Keratinocyte (primary cell): ENCODE data around the gene PRKCE. TPM values are rescaled to one million over a fixed set of nuclear protein-coding genes. Genes with fewer than 3 reads are reported as not detected.

Experiments
- DNase-seq: peaks from one replicate; pipeline ENCODE4 v3.0.0-alpha.2; 2011; ENCODE audit warnings: low read depth, missing footprints, low spot score
- FAIRE-seq: peaks from 2 replicates; lab custom pipeline; 2011; peaks lifted over from hg19 to GRCh38; lab: Jason Lieb, UNC
- H2AFZ ChIP-seq: 2 replicates; pipeline ENCODE4 v1.6.0; 2012; ENCODE audit warnings: low read length, control low read depth, inconsistent platforms; ENCODE audit not compliant: control insufficient read depth
- H3K27ac ChIP-seq: 2 replicates; pipeline ENCODE4 v1.5.1; 2011; ENCODE audit warnings: low read length; ENCODE audit not compliant: control insufficient read depth, insufficient read depth
- H3K27me3 ChIP-seq: 3 replicates; pipeline ENCODE4 v1.6.0; 2011; ENCODE audit warnings: low read length; ENCODE audit not compliant: control insufficient read depth, insufficient read depth; ENCODE audit errors: extremely low read depth
- H3K36me3 ChIP-seq, 2 experiments: 2 replicates in 1 of 2; 3 replicates in 1 of 2; pipeline ENCODE4 v1.5.1; 2011; ENCODE audit warnings: low read length in 2 of 2, mild to moderate bottlenecking in 1 of 2; ENCODE audit not compliant: control insufficient read depth in 2 of 2, insufficient read depth in 2 of 2; ENCODE audit errors: extremely low read depth in 1 of 2
- H3K4me1 ChIP-seq: 3 replicates; pipeline ENCODE4 v1.5.1; 2011; ENCODE audit warnings: low read length; ENCODE audit not compliant: control insufficient read depth, insufficient read depth; ENCODE audit errors: extremely low read depth
- H3K4me2 ChIP-seq: 3 replicates; pipeline ENCODE4 v1.6.0; 2011; ENCODE audit warnings: low read depth, low read length; ENCODE audit not compliant: control insufficient read depth, insufficient read depth; ENCODE audit errors: extremely low read depth
- H3K4me3 ChIP-seq, 3 experiments: fragments of 200-600 bp in 1 of 3; sonication (generic) in 1 of 3; 2 replicates in 2 of 3; 3 replicates in 1 of 3; pipeline ENCODE4 v1.5.1; 2011 to 2016; ENCODE audit warnings: low read length in 3 of 3, mild to moderate bottlenecking in 3 of 3, control low read depth in 2 of 3, inconsistent platforms in 1 of 3, low read depth in 1 of 3, mixed read lengths in 1 of 3, mixed run types in 1 of 3, moderate library complexity in 1 of 3; ENCODE audit not compliant: control insufficient read depth in 2 of 3, insufficient read depth in 2 of 3; ENCODE audit errors: extremely low read depth in 1 of 3
- H3K79me2 ChIP-seq: 2 replicates; pipeline ENCODE4 v1.6.0; 2012; ENCODE audit warnings: low read length; ENCODE audit not compliant: control insufficient read depth, insufficient read depth
- H3K9ac ChIP-seq: 3 replicates; pipeline ENCODE4 v1.6.0; 2011; ENCODE audit warnings: low read length; ENCODE audit not compliant: control insufficient read depth, insufficient read depth; ENCODE audit errors: extremely low read depth
- H3K9me1 ChIP-seq: 3 replicates; pipeline ENCODE4 v1.6.0; 2011; ENCODE audit warnings: low read length; ENCODE audit not compliant: control insufficient read depth, insufficient read depth; ENCODE audit errors: extremely low read depth
- H3K9me3 ChIP-seq: 2 replicates; pipeline ENCODE4 v1.5.1; 2012; ENCODE audit warnings: low read depth, low read length; ENCODE audit not compliant: control insufficient read depth
- H4K20me1 ChIP-seq: 3 replicates; pipeline ENCODE4 v1.6.0; 2011; ENCODE audit warnings: low read length; ENCODE audit not compliant: control insufficient read depth, insufficient read depth; ENCODE audit errors: extremely low read depth
- CTCF ChIP-seq, 3 experiments: IDR thresholded peaks in 1 of 3; conservative IDR thresholded peaks in 1 of 3; optimal IDR thresholded peaks in 1 of 3; 2 replicates in 2 of 3; 3 replicates in 1 of 3; pipeline versions ENCODE3 to v1.5.1; 2011; ENCODE audit warnings: low read length in 3 of 3, mild to moderate bottlenecking in 3 of 3, moderate library complexity in 2 of 3, control low read depth in 1 of 3, inconsistent platforms in 1 of 3; ENCODE audit not compliant: insufficient read depth in 2 of 3; ENCODE audit errors: extremely low read depth in 1 of 3
- EZH2 ChIP-seq: IDR thresholded peaks from one replicate; pipeline ENCODE4 v1.6.1; 2012; ENCODE audit warnings: inconsistent platforms, mild to moderate bottlenecking, low read length, moderate library complexity
- dilution Hi-C: fragments of 300-500 bp; cut with MboI; formaldehyde crosslinking; loops from one replicate; pipeline ENCODE4 v1.7.0; 2020; ENCODE audit warnings: low sequenced_read_pairs; ENCODE audit not compliant: extremely low pct_ligation_motif_present
- polyA plus RNA-seq, 5 experiments: library from polyadenylated mRNA; depleted of rRNA in 3 of 5; stranded (reverse) in 3 of 5; stranded (forward) in 1 of 5; unstranded in 1 of 5; fragments of >200 nt; gene quantifications; 1 replicate in 1 of 5; 2 replicates in 3 of 5; 3 replicates in 1 of 5; pipeline versions ENCODE4 v1.2.1 to v1.2.3, GENCODE V29; 2011 to 2012; ENCODE audit warnings: missing spikeins in 2 of 5, low read depth in 1 of 5, low replicate concordance in 1 of 5

PRKCE gene
- polyA plus RNA-seq, 1 donor (not counting 4 experiments of a cell fraction or from before 2014, with no cell fraction given) = 2.0 TPM

GRCh38 chr2:45617496-45617895 is 34.0 kb upstream of the PRKCE start:
- Histone ChIP-seq H3K4me3 (no peak overlapping the region), H2AFZ (no peak overlapping the region), H3K79me2 (no peaks in the 10 kb centered on the region), H3K27ac (no peak overlapping the region), H3K9ac (no peak overlapping the region), H3K9me1 (no peaks in the 10 kb centered on the region), H4K20me1 (no peaks in the 10 kb centered on the region), H3K4me1 (peaks cover 1% of the 10 kb centered on the region), H3K4me2 (no peak overlapping the region), H3K27me3 (no peaks in the 10 kb centered on the region), H3K9me3 (no peaks in the 10 kb centered on the region), H3K36me3 (no peaks in the 10 kb centered on the region)
- dilution Hi-C loops = no loop called here
- TF ChIP-seq EZH2 = no peak
- TF ChIP-seq CTCF (optimal IDR thresholded peaks at IDR 0.05 in 1 of 3, IDR thresholded peaks at IDR 0.05 in 1 of 3, conservative IDR thresholded peaks at IDR 0.05 in 1 of 3; ENCODE audit: extremely low read depth in 1 of 3, insufficient read depth in 2 of 3, low read length in 3 of 3) = no peak
- no peak for FAIRE-seq
- DNase-seq = no peak

GRCh38 chr2:45622336-45623075 is 29.0 kb upstream of the PRKCE start:
- Histone ChIP-seq H3K9me1 (no peaks in the 10 kb centered on the region), H4K20me1 (no peaks in the 10 kb centered on the region), H3K9ac (no peak overlapping the region), H3K4me2 (no peak overlapping the region), H3K79me2 (no peaks in the 10 kb centered on the region), H3K4me1 (no peaks in the 10 kb centered on the region), H3K4me3 (no peak overlapping the region), H3K9me3 (no peaks in the 10 kb centered on the region), H3K27ac (no peak overlapping the region), H3K27me3 (no peaks in the 10 kb centered on the region), H3K36me3 (no peaks in the 10 kb centered on the region), H2AFZ (no peak overlapping the region)
- DNase-seq (no peak), FAIRE-seq (no peak)
- TF ChIP-seq CTCF (optimal IDR thresholded peaks at IDR 0.05 in 1 of 3, IDR thresholded peaks at IDR 0.05 in 1 of 3, conservative IDR thresholded peaks at IDR 0.05 in 1 of 3; ENCODE audit: extremely low read depth in 1 of 3, insufficient read depth in 2 of 3, low read length in 3 of 3) = no peak
- no peak for TF ChIP-seq EZH2
- dilution Hi-C loops = no loop called here
